C1 segment of cervical spinal cord (tissue), 14 donors: Measurements from ENCODE around the gene CCDC134.
A peak's percentile ranks its signal among the peaks of the same experiment; 100 is the strongest.

ENCODE experiments used
- DNase-seq, 14 donors: peaks; one replicate each; lab custom pipeline; 2025; lab: John Stamatoyannopoulos, UW

The CCDC134 gene

DNA sequence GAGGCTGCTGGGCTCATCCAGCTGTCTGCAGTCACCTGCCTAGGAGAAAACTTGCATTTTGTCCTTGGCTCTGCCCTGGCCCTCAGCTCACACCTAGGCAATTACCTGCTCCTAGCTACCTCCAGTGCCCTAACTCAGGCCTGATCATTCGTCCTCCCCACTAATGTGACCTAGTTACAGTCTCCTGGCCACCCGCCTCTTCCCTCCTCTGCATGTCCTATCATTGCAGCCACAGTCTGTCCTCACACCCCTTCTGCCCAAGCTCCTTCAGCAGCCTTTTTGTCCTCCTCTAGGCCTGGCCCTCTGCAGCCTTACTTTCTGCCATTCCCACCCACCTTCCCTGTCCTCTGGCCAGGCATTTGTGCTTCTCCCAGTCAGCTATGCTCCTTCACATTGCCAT is 17.7 kb upstream of the CCDC134 start:
- DNase-seq, result peak in 1 of 14 donors; percentile 44

DNA sequence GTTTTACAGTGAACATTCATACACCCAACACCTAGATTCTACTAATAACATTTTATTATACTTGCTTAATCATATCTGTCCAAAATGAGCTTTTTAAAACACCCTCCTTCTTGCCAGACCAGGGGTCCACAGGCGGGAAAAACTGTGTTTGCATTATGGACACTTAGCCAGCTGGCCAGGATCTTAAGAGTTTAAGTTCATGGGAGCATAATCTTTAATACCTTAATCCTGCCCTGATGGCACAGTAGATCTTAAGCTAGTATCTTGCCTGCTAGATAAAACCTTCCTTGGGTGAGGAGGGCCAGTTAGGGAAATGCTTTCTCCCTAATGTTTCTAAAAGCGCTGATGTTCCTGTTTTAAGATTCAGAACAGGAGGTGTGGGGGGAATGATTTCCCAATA is 13.1 kb upstream of the CCDC134 start:
- no peak for DNase-seq

DNA sequence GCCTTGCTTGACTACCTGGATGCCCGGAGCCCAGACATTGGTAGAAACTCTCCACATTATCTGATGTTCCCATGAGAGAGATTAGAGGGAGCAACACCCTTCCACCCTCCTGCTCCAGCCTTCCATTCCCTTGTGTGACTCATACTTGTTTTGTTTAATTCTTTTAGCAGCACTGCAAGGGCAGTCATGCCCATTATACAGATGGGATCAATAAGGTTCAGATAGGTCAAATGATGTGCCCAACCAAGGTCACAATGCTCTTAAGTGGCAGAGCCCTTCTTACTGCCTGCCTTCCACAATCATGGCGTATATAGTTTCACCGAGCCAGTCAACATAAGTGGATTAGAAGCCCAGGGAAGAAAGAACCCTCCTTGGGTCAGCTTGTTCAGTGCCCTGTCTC is 6.6 kb upstream of the CCDC134 start:
- DNase-seq, result no peak

DNA sequence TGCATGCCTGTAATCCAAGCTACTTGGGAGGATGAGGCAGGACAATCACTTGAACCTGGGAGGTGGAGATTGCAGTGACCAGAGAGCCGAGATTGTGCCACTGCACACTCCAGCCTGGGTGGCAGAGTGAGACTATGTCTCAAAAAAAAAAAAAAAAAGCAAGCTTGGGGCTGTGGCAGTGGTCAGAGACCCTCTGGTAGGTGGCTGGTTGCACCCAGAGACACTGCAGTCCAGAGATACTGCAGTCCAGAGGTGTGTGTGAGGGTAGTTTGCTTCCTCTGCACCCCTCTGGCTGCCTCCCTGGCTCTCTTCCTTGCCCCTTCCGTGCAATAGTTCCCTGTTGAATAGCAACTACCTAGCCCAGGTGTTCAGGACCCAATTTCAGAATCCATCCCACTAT is 1.7 kb upstream of the CCDC134 start:
- no peak for DNase-seq

- peak in 8 of 14 donors; percentile 57 to 84 (median 66) for DNase-seq
Observed at GRCh38 chr22:41799486-41800347, 762 bp upstream of the CCDC134 start.

GRCh38 chr22:41801147-41801819 is 804 bp downstream of the CCDC134 start:
- DNase-seq, result no peak

DNA sequence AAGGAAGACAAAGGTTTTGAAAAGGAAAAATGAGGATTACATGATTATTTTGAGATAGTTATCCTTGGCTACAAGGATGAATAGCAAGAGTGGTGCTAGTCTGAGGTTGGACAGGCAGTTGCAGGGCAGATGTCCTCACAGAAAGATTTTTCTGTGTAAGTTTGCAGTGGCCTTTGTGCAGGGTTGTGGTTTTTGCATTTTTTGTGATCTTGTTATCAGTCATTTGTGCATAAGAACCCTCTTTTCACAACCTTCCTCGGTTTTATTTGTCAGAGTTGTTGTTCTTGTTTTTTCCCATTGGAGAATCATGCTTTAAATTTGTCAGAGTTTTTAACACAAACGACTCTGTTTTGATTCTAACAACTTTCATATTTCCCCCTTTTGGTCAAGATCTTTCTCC is 1.4 kb downstream of the CCDC134 start:
- no peak for DNase-seq

GRCh38 chr22:41805639-41806038 is 5.2 kb downstream of the CCDC134 start:
- no peak for DNase-seq

GRCh38 chr22:41808400-41808799 is 7.9 kb downstream of the CCDC134 start:
- no peak for DNase-seq

DNA sequence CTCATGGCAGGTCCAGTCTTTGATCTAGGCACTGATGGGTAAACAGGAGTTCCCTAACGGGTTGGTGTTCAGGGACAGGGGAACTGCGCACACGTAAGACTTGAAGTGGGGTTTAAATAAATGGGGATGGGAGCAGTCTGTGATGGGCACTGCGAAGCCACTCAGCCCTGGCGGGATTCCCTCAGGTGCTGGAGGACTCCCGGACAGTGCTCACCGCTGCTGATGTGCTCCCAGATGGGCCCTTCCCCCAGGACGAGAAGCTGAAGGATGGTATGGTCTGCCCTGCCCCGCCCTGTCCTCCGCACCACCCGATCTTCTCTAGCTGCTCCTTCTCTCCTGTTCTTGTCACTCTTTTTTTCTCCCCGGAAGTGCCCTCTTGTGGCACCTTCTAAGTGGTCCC is 9.5 kb downstream of the CCDC134 start:
- no peak for DNase-seq

GRCh38 chr22:41812805-41813545 is 12.5 kb downstream of the CCDC134 start:
- DNase-seq, result no peak

- DNase-seq, result no peak
Observed at GRCh38 chr22:41813726-41814410, 13.4 kb downstream of the CCDC134 start.

DNA sequence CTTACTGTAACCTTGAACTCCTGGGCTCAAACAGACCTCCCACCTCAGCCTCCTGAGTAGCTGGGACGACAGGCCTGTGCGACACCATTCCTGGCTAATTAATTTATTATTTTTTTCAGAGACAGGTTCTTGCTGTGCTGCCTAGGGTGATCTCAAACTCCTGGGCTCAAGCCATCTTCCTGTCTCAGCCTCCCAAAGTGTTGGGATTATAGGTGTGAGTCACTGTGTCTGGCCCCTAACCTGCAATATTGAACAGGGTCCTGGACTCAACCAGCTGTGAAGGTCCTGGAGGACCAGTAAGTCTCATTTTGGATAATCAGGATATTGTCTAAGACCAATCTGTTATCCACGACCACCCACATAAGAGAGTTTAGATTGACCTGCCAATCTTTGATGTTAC is 15.2 kb downstream of the CCDC134 start:
- DNase-seq, result no peak

- no peak for DNase-seq
Observed at GRCh38 chr22:41816241-41816640, 15.8 kb downstream of the CCDC134 start.

DNA sequence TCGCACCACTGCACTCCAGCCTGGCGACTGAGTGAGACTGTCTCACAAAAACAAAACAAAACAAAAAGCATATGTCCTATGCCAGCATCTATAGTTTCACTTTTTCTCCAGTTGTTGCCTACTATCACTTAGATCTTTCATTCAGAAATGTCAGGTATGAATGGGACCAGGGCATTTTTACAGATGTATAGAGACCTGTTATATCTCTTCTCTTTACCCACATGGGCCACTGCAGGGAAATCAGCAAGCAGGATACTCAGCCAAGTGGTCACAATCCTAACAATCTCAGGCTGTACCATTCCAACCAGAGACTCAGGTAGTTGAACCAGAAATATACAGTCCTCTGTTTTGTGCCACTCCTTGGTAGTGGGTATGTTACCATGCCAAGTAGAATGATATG is 16.4 kb downstream of the CCDC134 start:
- no peak for DNase-seq

- DNase-seq, result no peak
Observed at GRCh38 chr22:41818011-41818410, 17.5 kb downstream of the CCDC134 start.

GRCh38 chr22:41818596-41818995 is 18.1 kb downstream of the CCDC134 start:
- no peak for DNase-seq

DNA sequence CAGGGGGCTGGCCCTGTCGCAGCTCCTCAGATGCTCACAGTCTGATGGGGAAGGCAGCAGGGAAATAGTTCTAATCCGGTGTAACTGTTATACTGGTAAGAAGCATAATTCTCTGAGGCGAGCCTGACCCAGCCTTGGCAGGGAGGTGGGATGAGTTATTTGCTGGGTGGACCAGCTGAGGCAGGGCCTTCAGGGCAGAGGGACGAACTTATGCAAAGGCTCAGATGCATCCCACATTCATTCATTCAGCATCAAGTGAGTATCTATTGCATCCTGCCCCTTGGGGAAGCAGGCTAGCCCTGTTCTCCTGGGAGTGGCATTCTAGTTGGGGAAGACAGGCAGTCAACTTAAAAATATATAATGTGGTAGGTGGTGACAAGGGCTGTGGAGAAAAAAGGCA is 18.8 kb downstream of the CCDC134 start:
- DNase-seq, result no peak

GRCh38 chr22:41820447-41820846 is 20.0 kb downstream of the CCDC134 start:
- no peak for DNase-seq

DNA sequence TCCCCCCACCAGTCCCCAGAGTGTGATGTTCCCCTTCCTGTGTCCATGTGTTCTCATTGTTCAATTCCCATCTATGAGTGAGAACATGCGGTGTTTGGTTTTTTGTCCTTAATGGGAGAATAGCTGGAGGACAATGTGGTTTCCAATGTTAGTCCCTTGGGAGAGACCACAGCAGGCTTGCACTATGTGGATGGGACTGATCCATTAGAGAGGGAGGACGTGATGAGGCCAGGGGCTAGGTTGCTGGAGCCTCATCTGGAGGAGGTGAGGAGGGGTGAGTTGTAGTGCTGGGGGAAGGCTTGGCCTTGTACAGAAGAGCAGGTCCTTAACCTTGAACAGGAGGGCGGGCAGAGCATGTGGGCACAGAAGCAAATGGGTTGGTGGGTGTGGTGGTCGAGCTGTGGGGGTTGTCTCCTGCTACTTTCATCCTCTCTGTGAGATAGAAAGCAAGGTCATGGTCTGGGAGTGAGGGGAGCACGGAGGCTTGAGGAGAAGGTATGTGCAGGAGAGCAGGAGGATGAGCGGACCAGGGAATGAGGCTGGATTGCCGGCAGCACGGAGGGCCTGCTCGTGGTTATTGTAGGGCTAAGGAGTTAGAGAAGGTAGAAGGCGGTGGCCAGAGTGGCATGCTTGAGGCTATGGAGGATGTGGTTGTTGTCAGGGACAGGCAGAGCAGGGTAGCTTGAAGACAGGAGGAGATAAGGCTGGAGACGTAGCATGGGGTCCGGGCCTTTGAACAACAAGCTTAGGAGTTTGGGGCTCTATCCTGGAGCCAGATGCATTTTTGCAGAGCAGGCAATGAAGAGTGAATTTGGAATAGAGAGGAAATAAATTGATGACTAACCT is 21.2 kb downstream of the CCDC134 start:
- DNase-seq, result no peak
